Upper lobe of left lung (tissue), 4 donors: ENCODE data around the gene ITFG1.

Experiments
- CTCF ChIP-seq, 6 experiments: fragments of 450-650 bp in 4 of 6; fragments of 200-600 bp in 2 of 6; sonication (generic) in 2 of 6; IDR thresholded peaks; one replicate each; pipeline ENCODE4 v1.5.1; 2016 to 2019; ENCODE audit warnings: antibody characterized with exemption in 6 of 6
- EP300 ChIP-seq, 4 donors: sonication (generic); formaldehyde crosslinking; IDR thresholded peaks; one replicate each; pipeline ENCODE4 v1.5.1; 2017; ENCODE audit warnings: antibody characterized with exemption in 4 of 4, control low read depth in 2 of 4
- POLR2A ChIP-seq, 4 donors: fragments of 450-650 bp; IDR thresholded peaks; one replicate each; pipeline ENCODE4 v1.5.1; 2016 to 2017; ENCODE audit warnings: antibody characterized with exemption in 4 of 4, mild to moderate bottlenecking in 2 of 4
- POLR2AphosphoS5 ChIP-seq, 2 donors: sonication (generic); formaldehyde crosslinking; IDR thresholded peaks; one replicate each; pipeline ENCODE4 v1.5.1; 2017; ENCODE audit warnings: antibody characterized with exemption in 2 of 2

- TF ChIP-seq CTCF (IDR thresholded peaks at IDR 0.05) (no peak), POLR2AphosphoS5 (IDR thresholded peaks at IDR 0.05) (no peak), POLR2A (IDR thresholded peaks at IDR 0.05) (no peak), EP300 (IDR thresholded peaks at IDR 0.05) (no peak)
These were observed 249.6 kb downstream of the ITFG1 start for GRCh38 chr16:47211218-47211617.
